ENCODE measurements around the gene TTLL12.

Gene TTLL12

GRCh38 chr22:43186272-43187170, at the start of gene TTLL12:
Gene TTLL12, minus strand, starts transcription at chr22:43187134. Its CDS starts 65 bp downstream, at chr22:43187069.
- no peak for DNase-seq (ENCODE audit: low read depth, low spot score)

GRCh38 chr22:43235445-43236409, 48.8 kb upstream of the TTLL12 start:
- DNase-seq (ENCODE audit: low read depth, low spot score), result no peak

GRCh38 chr22:43234264-43234988, 47.5 kb upstream of the TTLL12 start:
- DNase-seq (ENCODE audit: low read depth, low spot score), result no peak

GRCh38 chr22:43233529-43233928, 46.6 kb upstream of the TTLL12 start:
- no peak for DNase-seq (ENCODE audit: low read depth, low spot score)

GRCh38 chr22:43232445-43232844, 45.5 kb upstream of the TTLL12 start:
- no peak for DNase-seq (ENCODE audit: low read depth, low spot score)

- no peak for DNase-seq (ENCODE audit: low read depth, low spot score)
These were observed 44.7 kb upstream of the TTLL12 start for GRCh38 chr22:43231724-43232034.

GRCh38 chr22:43230971-43231723, 44.2 kb upstream of the TTLL12 start:
- no peak for DNase-seq (ENCODE audit: low read depth, low spot score)

GRCh38 chr22:43230571-43230970, 43.6 kb upstream of the TTLL12 start:
- no peak for DNase-seq (ENCODE audit: low read depth, low spot score)

- DNase-seq (ENCODE audit: low read depth, low spot score), result no peak
These were observed 41.9 kb upstream of the TTLL12 start for GRCh38 chr22:43228863-43229262.

GRCh38 chr22:43228330-43228729, 41.4 kb upstream of the TTLL12 start:
- DNase-seq (ENCODE audit: low read depth, low spot score), result no peak

GRCh38 chr22:43227239-43227630, 40.3 kb upstream of the TTLL12 start:
- no peak for DNase-seq (ENCODE audit: low read depth, low spot score)

- no peak for DNase-seq (ENCODE audit: low read depth, low spot score)
These were observed 39.7 kb upstream of the TTLL12 start for GRCh38 chr22:43226377-43227238.

GRCh38 chr22:43225609-43226008, 38.7 kb upstream of the TTLL12 start:
- DNase-seq (ENCODE audit: low read depth, low spot score), result no peak

GRCh38 chr22:43222987-43223386, 36.1 kb upstream of the TTLL12 start:
- DNase-seq (ENCODE audit: low read depth, low spot score), result no peak

GRCh38 chr22:43222262-43222661, 35.3 kb upstream of the TTLL12 start:
- no peak for DNase-seq (ENCODE audit: low read depth, low spot score)

- no peak for DNase-seq (ENCODE audit: low read depth, low spot score)
These were observed 33.9 kb upstream of the TTLL12 start for GRCh38 chr22:43220625-43221380.

- DNase-seq (ENCODE audit: low read depth, low spot score), result no peak
These were observed 31.9 kb upstream of the TTLL12 start for GRCh38 chr22:43218786-43219185.

- DNase-seq (ENCODE audit: low read depth, low spot score), result no peak
These were observed 30.5 kb upstream of the TTLL12 start for GRCh38 chr22:43217285-43218030.

- no peak for DNase-seq (ENCODE audit: low read depth, low spot score)
These were observed 29.8 kb upstream of the TTLL12 start for GRCh38 chr22:43216738-43217137.
